H1 (cell line): ENCODE measurements around the gene KIF23. TPM values are rescaled to one million over a fixed set of nuclear protein-coding genes. Genes with fewer than 3 reads are reported as not detected.

Experiments used
- ASH2L ChIP-seq: fragments of 200-600, 300-600 bp; sonication (generic); IDR thresholded peaks from one replicate; pipeline ENCODE4 v1.7.1; 2017; ENCODE audit warnings: low read length
- BRCA1 ChIP-seq: IDR thresholded peaks from 2 replicates; pipeline ENCODE4 v1.6.1; 2012; ENCODE audit warnings: low read depth, low read length, improper control_type of control experiment
- CHD7 ChIP-seq: fragments of 300-600 bp; sonication (generic); IDR thresholded peaks from 2 replicates; pipeline ENCODE4 v1.7.1; 2012; ENCODE audit warnings: low read length, moderate library complexity, mild to moderate bottlenecking, inconsistent platforms; ENCODE audit not compliant: insufficient replicate concordance
- GTF2F1 ChIP-seq: IDR thresholded peaks from 2 replicates; pipeline ENCODE4 v1.6.1; 2012; ENCODE audit warnings: low read depth, low read length, improper control_type of control experiment, borderline replicate concordance
- JUN ChIP-seq: IDR thresholded peaks from 2 replicates; pipeline ENCODE4 v1.6.1; 2011; ENCODE audit warnings: low read depth, mild to moderate bottlenecking, improper control_type of control experiment, low read length
- JUND ChIP-seq: IDR thresholded peaks from 2 replicates; pipeline ENCODE4 v1.6.1; 2011; ENCODE audit warnings: mild to moderate bottlenecking, improper control_type of control experiment, low read length
- MAFK ChIP-seq: IDR thresholded peaks from 2 replicates; pipeline ENCODE4 v1.6.1; 2012; ENCODE audit warnings: low read depth, mild to moderate bottlenecking, improper control_type of control experiment, low read length
- TAF1 ChIP-seq: IDR thresholded peaks from 2 replicates; pipeline ENCODE4 v1.6.1; 2011; ENCODE audit warnings: mild to moderate bottlenecking, low read depth, low read length
- TCF12 ChIP-seq: IDR thresholded peaks from 2 replicates; pipeline ENCODE4 v1.6.1; 2011; ENCODE audit warnings: low read depth, mild to moderate bottlenecking, low read length
- USF2 ChIP-seq: IDR thresholded peaks from 2 replicates; pipeline ENCODE4 v1.6.1; 2011; ENCODE audit warnings: low read length, improper control_type of control experiment
- YY1 ChIP-seq: IDR thresholded peaks from 2 replicates; pipeline ENCODE4 v1.6.1; 2011; ENCODE audit warnings: low read depth, mild to moderate bottlenecking, low read length
- polyA plus RNA-seq, 7 experiments: library from polyadenylated mRNA; depleted of rRNA in 3 of 7; stranded (reverse) in 5 of 7; unstranded in 2 of 7; fragments of >200 nt in 5 of 7; fragments of 200-250 nt in 2 of 7; gene quantifications; 1 replicate in 5 of 7; 2 replicates in 1 of 7; 4 replicates in 1 of 7; pipeline versions ENCODE4 v1.2.1 to v1.2.3, GENCODE V29; 2011 to 2013; ENCODE audit warnings: missing spikeins in 2 of 7, mixed read lengths in 2 of 7
- total RNA-seq: library from RNA; stranded (reverse); fragmentation: NEBNext Ultra II Directional; extraction: Animal tissue kit (Norgen Biotek cat#: 25700); gene quantifications from 2 replicates; pipeline ENCODE4 v1.2.1, GENCODE V29; 2021

The KIF23 gene
- total and polyA plus RNA-seq, 2 of the 8 experiments (the other 6 are each of a cell fraction or from before 2014, with no cell fraction given), result 26.2 to 77.4 TPM

GRCh38 chr15:69462493-69463181 lies 48.5 kb downstream of the KIF23 start (continued):
- TF ChIP-seq CHD7, result no peak
- TF ChIP-seq USF2, result peak; percentile 39; the same call in 1 of the 2 replicates
- TF ChIP-seq JUND, result no peak
- TF ChIP-seq YY1, result no peak
- TF ChIP-seq MAFK, result no peak
- no peak for TF ChIP-seq GTF2F1
- no peak for TF ChIP-seq JUN
- TF ChIP-seq BRCA1, result no peak
- no peak for TF ChIP-seq TCF12
- TF ChIP-seq ASH2L, result peak; percentile 69
- TF ChIP-seq TAF1, result peak; percentile 87
